Measurements from ENCODE around the gene ZNF607.
A peak's percentile ranks its signal among the peaks of the same experiment; 100 is the strongest.
"Not testable (repeated sequence)": the region's sequence is repeated elsewhere in the genome, so short reads cannot be mapped to it uniquely, and the experiment has no call there.

ZNF607 gene

GRCh38 chr19:37719111-37719926, at the start of gene ZNF607:
ZNF607 (minus strand) TSS chr19:37719761; CDS start chr19:37711618, 8,143 bp downstream.
- DNase-seq (ENCODE audit: low read depth in 2 of 2, low spot score in 1 of 2) = peak; percentile 43 to 72

- no peak for DNase-seq (ENCODE audit: low read depth in 2 of 2, low spot score in 1 of 2)
Measured at GRCh38 chr19:37763488-37763887, 43.9 kb upstream of the ZNF607 start.

GRCh38 chr19:37757683-37758082, 38.1 kb upstream of the ZNF607 start:
- not testable (repeated sequence) for DNase-seq (ENCODE audit: low read depth in 2 of 2, low spot score in 1 of 2)

- DNase-seq (ENCODE audit: low read depth in 2 of 2, low spot score in 1 of 2) = no peak
Measured at GRCh38 chr19:37738371-37738770, 18.8 kb upstream of the ZNF607 start.

- DNase-seq (ENCODE audit: low read depth in 2 of 2, low spot score in 1 of 2) = no peak
Measured at GRCh38 chr19:37725181-37725580, 5.6 kb upstream of the ZNF607 start.

- no peak for DNase-seq (ENCODE audit: low read depth in 2 of 2, low spot score in 1 of 2)
Measured at GRCh38 chr19:37719927-37720265, 335 bp upstream of the ZNF607 start.

GRCh38 chr19:37718304-37718703, 1.3 kb downstream of the ZNF607 start:
- no peak for DNase-seq (ENCODE audit: low read depth in 2 of 2, low spot score in 1 of 2)

- DNase-seq (ENCODE audit: low read depth in 2 of 2, low spot score in 1 of 2) = no peak
Measured at GRCh38 chr19:37716140-37716539, 3.4 kb downstream of the ZNF607 start.

- DNase-seq (ENCODE audit: low read depth in 2 of 2, low spot score in 1 of 2) = no peak
Measured at GRCh38 chr19:37706052-37706605, 13.4 kb downstream of the ZNF607 start.

GRCh38 chr19:37699057-37699456, 20.5 kb downstream of the ZNF607 start:
- no peak for DNase-seq (ENCODE audit: low read depth in 2 of 2, low spot score in 1 of 2)

GRCh38 chr19:37698216-37698615, 21.3 kb downstream of the ZNF607 start:
- DNase-seq (ENCODE audit: low read depth in 2 of 2, low spot score in 1 of 2) = no peak

- no peak for DNase-seq (ENCODE audit: low read depth in 2 of 2, low spot score in 1 of 2)
Measured at GRCh38 chr19:37695144-37695899, 24.2 kb downstream of the ZNF607 start.

GRCh38 chr19:37692956-37693620, 26.5 kb downstream of the ZNF607 start:
- DNase-seq (ENCODE audit: low read depth in 2 of 2, low spot score in 1 of 2) = no peak

GRCh38 chr19:37691881-37692504, 27.6 kb downstream of the ZNF607 start:
- DNase-seq (ENCODE audit: low read depth in 2 of 2, low spot score in 1 of 2) = peak; percentile 40 to 57

- DNase-seq (ENCODE audit: low read depth in 2 of 2, low spot score in 1 of 2) = no peak
Measured at GRCh38 chr19:37683520-37683919, 36.0 kb downstream of the ZNF607 start.

GRCh38 chr19:37669450-37669914, 50.1 kb downstream of the ZNF607 start:
- DNase-seq (ENCODE audit: low read depth in 2 of 2, low spot score in 1 of 2) = no peak

GRCh38 chr19:37657157-37657556, 62.4 kb downstream of the ZNF607 start:
- DNase-seq (ENCODE audit: low read depth in 2 of 2, low spot score in 1 of 2) = not testable (repeated sequence)

GRCh38 chr19:37655689-37656371, 63.7 kb downstream of the ZNF607 start:
- DNase-seq (ENCODE audit: low read depth in 2 of 2, low spot score in 1 of 2) = peak; percentile 39 to 71

GRCh38 chr19:37655301-37655688, 64.3 kb downstream of the ZNF607 start, which contains the start of gene ZFP30:
ZFP30 (minus strand) TSS chr19:37655465; CDS start chr19:37647822, 7,643 bp downstream.
- DNase-seq (ENCODE audit: low read depth in 2 of 2, low spot score in 1 of 2) = peak; percentile 37 to 54

GRCh38 chr19:37654629-37655300, 64.8 kb downstream of the ZNF607 start:
- no peak for DNase-seq (ENCODE audit: low read depth in 2 of 2, low spot score in 1 of 2)
